ENCODE measurements around the gene ERLEC1. TPM values are rescaled to one million over a fixed set of nuclear protein-coding genes. Genes with fewer than 3 reads are reported as not detected.

Gene ERLEC1
- polyA plus RNA-seq, 2 of the 4 experiments (the other 2 are of a cell fraction), result 58.7 to 113 TPM

- CTCF ChIA-PET, result no interaction called here
- no peak overlapping the region for H3K4me3 ChIP-seq
- POLR2A ChIA-PET, result interaction anchor here (0.7 to 5.0 kb wide), 2 partner anchors 17 to 213 kb away, joined by 3 to 39 read pairs; partner anchors contain the start of gene CHAC2
Observed at GRCh38 chr2:53784436-53784835, 2.4 kb upstream of the ERLEC1 start.

DNA sequence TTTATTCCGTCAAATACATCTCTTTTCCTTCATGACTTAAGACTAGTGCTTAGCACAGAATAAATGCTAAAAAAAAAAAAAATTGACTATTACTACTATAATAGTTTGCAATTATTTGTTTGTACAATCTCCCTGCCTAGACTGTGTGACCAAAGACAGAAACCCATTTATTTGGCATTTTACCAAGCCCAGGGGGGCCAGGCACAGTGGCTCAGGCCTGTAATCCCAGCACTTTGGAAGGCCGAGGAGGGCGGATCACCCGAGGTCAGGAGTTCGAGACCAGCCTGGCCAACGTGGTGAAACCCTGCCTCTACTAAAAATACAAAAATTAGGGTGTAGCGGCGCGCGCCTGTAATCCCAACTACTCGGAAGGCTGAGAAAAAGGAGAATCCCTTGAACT, 1.5 kb upstream of the ERLEC1 start:
- H3K4me1 ChIP-seq, result peaks cover 17% of the 10 kb centered on the region

More at GRCh38 chr2:53784436-53784835, 2.4 kb upstream of the ERLEC1 start:
- peak overlapping the region; percentile 90; the same call in 2 of the 3 replicates for H3K4me2 ChIP-seq
- no peaks in the 10 kb centered on the region for H3K9me3 ChIP-seq
- TF ChIP-seq HOXB5 (CRISPR knock-in tag; IDR thresholded peaks at IDR 0.05) (no peak), EHMT2 (IDR thresholded peaks at IDR 0.05; ENCODE audit: low read depth) (no peak), ZFP36 (IDR thresholded peaks at IDR 0.05; ENCODE audit: borderline replicate concordance, partially characterized antibody) (no peak), MYC (IDR thresholded peaks at IDR 0.05; ENCODE audit: borderline replicate concordance, low read length) (no peak), MAZ (IDR thresholded peaks at IDR 0.05; ENCODE audit: borderline replicate concordance, low read depth, low read length) (no peak), SREBF2 (IDR thresholded peaks at IDR 0.05) (no peak), GATA3 (IDR thresholded peaks at IDR 0.05; ENCODE audit: borderline replicate concordance) (no peak), RNF2 (IDR thresholded peaks at IDR 0.05; ENCODE audit: borderline replicate concordance, low read depth) (no peak), ATOH8 (CRISPR knock-in tag; IDR thresholded peaks at IDR 0.05; ENCODE audit: low read depth) (no peak), CHD2 (IDR thresholded peaks at IDR 0.05; ENCODE audit: low read length, partially characterized antibody) (no peak)
- ATAC-seq (no peak), FAIRE-seq (no peak), DNase-seq (ENCODE audit: low read depth in 1 of 2, low spot score in 1 of 2) (no peak)
- H3K27ac ChIP-seq, result no peak overlapping the region
- H3K4me1 ChIP-seq, result peaks cover 17% of the 10 kb centered on the region

DNA sequence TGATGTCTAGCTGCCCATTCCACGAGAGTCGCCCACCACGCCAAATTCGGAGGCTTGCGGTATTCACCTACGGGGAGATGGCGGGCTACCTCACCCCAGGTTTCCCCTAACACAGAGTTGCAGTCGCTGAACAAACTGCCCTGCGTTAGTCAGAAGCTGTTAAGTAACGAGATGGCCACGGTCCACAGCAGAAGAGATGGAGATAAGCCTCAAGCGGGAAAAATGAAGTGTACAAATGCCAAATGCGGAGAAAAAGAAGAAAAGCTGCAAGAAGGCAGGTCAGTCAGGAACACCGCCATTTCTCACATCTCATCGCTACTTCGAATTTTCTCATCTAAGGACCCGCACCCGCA, 516 bp upstream of the ERLEC1 start:
- under 1% methylated on average over 18 of the region's 18 CpGs for WGBS (ENCODE audit: missing lambda C conversion rate)
- peak; percentile 38 to 60 for ATAC-seq
- Histone ChIP-seq H3K4me3 (peak overlapping the region; percentile 80), H3K4me1 (peaks cover 17% of the 10 kb centered on the region), H3K27ac (peak overlapping the region; percentile 84 to 91), H3K4me2 (peak overlapping the region; percentile 90), H3K9me3 (no peaks in the 10 kb centered on the region)
- ChIA-PET CTCF (interaction anchor here (1.6 kb wide), 1 partner anchor 34 kb away, joined by 4 read pairs; no protein-coding TSS in a partner anchor), POLR2A (interaction anchor here (2.2 to 5.0 kb wide), 2 partner anchors 19 to 184 kb away, joined by 5 to 39 read pairs; partner anchors contain the start of genes CHAC2 and PSME4)
- peak in 1 of 2 experiments; percentile 27 for DNase-seq (ENCODE audit: low read depth in 1 of 2, low spot score in 1 of 2)
- 0 out of 2 replicates have a peak, but pooled peaks have one; percentile 23 for TF ChIP-seq REST (IDR thresholded peaks at IDR 0.05)
- no peak for TF ChIP-seq ZFP36 (IDR thresholded peaks at IDR 0.05; ENCODE audit: borderline replicate concordance, partially characterized antibody)
- TF ChIP-seq CHD2 (IDR thresholded peaks at IDR 0.05; ENCODE audit: low read length, partially characterized antibody), result peak; percentile 46
- no peak for FAIRE-seq

More for the DNA sequence above, 1.5 kb upstream of the ERLEC1 start:
- TF ChIP-seq EP300 (IDR thresholded peaks at IDR 0.05) (no peak), GATA3 (IDR thresholded peaks at IDR 0.05; ENCODE audit: borderline replicate concordance) (no peak), SREBF2 (IDR thresholded peaks at IDR 0.05) (no peak), PHF8 (IDR thresholded peaks at IDR 0.05; ENCODE audit: borderline replicate concordance, low read depth) (no peak), MAZ (IDR thresholded peaks at IDR 0.05; ENCODE audit: borderline replicate concordance, low read depth, low read length) (no peak), KDM1A (IDR thresholded peaks at IDR 0.05; ENCODE audit: low read depth) (no peak), JUN (IDR thresholded peaks at IDR 0.05) (no peak), CHD4 (IDR thresholded peaks at IDR 0.05; ENCODE audit: borderline replicate concordance) (no peak), ZNF302 (CRISPR knock-in tag; IDR thresholded peaks at IDR 0.05) (no peak), RFX5 (IDR thresholded peaks at IDR 0.05) (no peak), RAD21 (conservative IDR thresholded peaks at IDR 0.05 in 1 of 2, IDR thresholded peaks at IDR 0.05 in 1 of 2) (no peak)
- TF ChIP-seq, protein P1, sequence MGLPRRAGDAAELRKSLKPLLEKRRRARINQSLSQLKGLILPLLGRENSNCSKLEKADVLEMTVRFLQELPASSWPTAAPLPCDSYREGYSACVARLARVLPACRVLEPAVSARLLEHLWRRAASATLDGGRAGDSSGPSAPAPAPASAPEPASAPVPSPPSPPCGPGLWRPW (IDR thresholded peaks at IDR 0.05), result no peak
- TF ChIP-seq, protein P2, sequence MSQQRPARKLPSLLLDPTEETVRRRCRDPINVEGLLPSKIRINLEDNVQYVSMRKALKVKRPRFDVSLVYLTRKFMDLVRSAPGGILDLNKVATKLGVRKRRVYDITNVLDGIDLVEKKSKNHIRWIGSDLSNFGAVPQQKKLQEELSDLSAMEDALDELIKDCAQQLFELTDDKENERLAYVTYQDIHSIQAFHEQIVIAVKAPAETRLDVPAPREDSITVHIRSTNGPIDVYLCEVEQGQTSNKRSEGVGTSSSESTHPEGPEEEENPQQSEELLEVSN (IDR thresholded peaks at IDR 0.05; ENCODE audit: borderline replicate concordance, low read depth), result no peak
- Histone ChIP-seq H3K27ac (peak overlapping the region in 1 of 2 experiments; percentile 91; a peak in 3 of 6 replicates), H3K4me3 (peak overlapping the region; percentile 80), H3K4me2 (peak overlapping the region; percentile 90), H3K9me3 (no peaks in the 10 kb centered on the region)
- FAIRE-seq (no peak), DNase-seq (ENCODE audit: low read depth in 1 of 2, low spot score in 1 of 2) (no peak), ATAC-seq (no peak)
- CTCF ChIA-PET, result no interaction called here
- 66% methylated on average over 11 of the region's 11 CpGs for WGBS (ENCODE audit: missing lambda C conversion rate)
- POLR2A ChIA-PET, result interaction anchor here (0.7 to 5.0 kb wide), 2 partner anchors 18 to 214 kb away, joined by 3 to 39 read pairs; partner anchors contain the start of gene CHAC2
